ENCODE measurements around the gene FAM161A. TPM values are rescaled to one million over a fixed set of nuclear protein-coding genes. Genes with fewer than 3 reads are reported as not detected.

The FAM161A gene
- total RNA-seq, 1 experiment from 2014 or later = 7.3 TPM

DNA sequence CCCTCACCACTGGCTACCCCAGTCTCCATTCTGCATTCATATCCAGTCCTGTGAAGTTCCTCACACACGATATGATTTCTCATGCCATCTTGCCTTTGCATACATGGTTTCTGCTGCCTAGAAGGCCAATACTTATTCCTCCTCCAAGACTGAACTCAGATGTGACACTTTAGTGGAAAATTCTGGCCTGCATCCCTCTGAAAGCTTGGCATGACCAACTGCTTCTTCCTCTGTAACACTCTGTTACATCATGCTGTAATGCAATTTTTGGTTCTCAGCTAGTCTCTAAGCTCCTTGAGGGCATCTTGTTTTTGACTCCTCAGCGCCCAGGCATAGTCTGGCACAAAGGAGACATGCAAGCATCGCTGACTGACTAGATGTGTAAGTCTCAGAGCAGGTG is 12.6 kb downstream of the FAM161A start:
- DNase-seq (ENCODE audit: low read depth, low spot score) (no peak), ATAC-seq (no peak)
- Histone ChIP-seq H3K4me2 (ENCODE audit: low read length) (no peak overlapping the region), H2AFZ (ENCODE audit: low read depth, low read length, poor library complexity, severe bottlenecking) (no peak overlapping the region), H3K9me2 (ENCODE audit: insufficient read depth) (no peaks in the 10 kb centered on the region), H3K27ac (ENCODE audit: low read depth, low read length) (no peak overlapping the region), H3K79me2 (ENCODE audit: insufficient read depth, low read length) (no peaks in the 10 kb centered on the region), H3K36me3 (ENCODE audit: control insufficient read depth in 1 of 2, insufficient read depth in 2 of 2, low read length in 2 of 2) (no peaks in the 10 kb centered on the region), H3K4me3 (replicated peaks in 1 of 2; ENCODE audit: low read depth in 1 of 2, low read length in 2 of 2) (no peak overlapping the region), H3K4me1 (ENCODE audit: control insufficient read depth in 1 of 2, insufficient read depth in 2 of 2, low read length in 2 of 2) (no peaks in the 10 kb centered on the region), H3K27me3 (ENCODE audit: insufficient read depth, low read length) (no peaks in the 10 kb centered on the region), H3K9me3 (ENCODE audit: control insufficient read depth in 1 of 2, insufficient read depth in 1 of 2, low read depth in 1 of 2, low read length in 2 of 2) (no peaks in the 10 kb centered on the region), H3K9ac (ENCODE audit: low read length) (no peak overlapping the region), H4K20me1 (ENCODE audit: insufficient read depth) (no peaks in the 10 kb centered on the region)
- CTCF ChIA-PET = no interaction called here
- BruUV-seq (replicated peaks) = no TSS peak
- intact Hi-C loops (cut with micrococcal nuclease) = no loop called here
- POLR2A ChIA-PET = no interaction called here
- RAD21 ChIA-PET (ENCODE audit: low non-redundant PET in 1 of 2, low total read pairs in 2 of 2, uncharacterized antibody in 2 of 2, unreplicated experiment in 2 of 2) = no interaction called here
- TF ChIP-seq EZH2 (IDR thresholded peaks at IDR 0.05) (no peak), FOSL1 (IDR thresholded peaks at IDR 0.05; ENCODE audit: low read depth) (no peak)
- TF ChIP-seq, protein P1, sequence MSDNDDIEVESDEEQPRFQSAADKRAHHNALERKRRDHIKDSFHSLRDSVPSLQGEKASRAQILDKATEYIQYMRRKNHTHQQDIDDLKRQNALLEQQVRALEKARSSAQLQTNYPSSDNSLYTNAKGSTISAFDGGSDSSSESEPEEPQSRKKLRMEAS (IDR thresholded peaks at IDR 0.05) = no peak

DNA sequence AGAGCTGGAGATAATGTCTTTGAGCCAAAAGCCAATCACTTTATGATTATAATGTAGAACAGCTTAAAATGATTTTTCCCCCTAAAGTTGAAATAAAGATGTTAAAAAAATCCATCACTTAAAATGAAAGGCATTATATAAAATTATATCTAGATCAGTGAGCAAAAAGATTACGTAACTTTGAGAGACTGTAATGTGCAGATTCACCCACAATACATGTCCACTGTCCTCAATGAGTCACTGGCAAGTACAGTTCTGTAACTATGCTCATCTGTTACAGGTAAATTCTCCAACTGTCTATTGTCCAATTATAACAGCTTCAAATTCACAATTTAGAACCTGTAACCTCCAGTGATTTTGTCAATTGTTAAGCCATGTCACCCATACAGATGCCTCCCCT is 19.0 kb downstream of the FAM161A start:
- Histone ChIP-seq H3K4me1 (ENCODE audit: control insufficient read depth in 1 of 2, insufficient read depth in 2 of 2, low read length in 2 of 2) (no peaks in the 10 kb centered on the region), H3K79me2 (ENCODE audit: insufficient read depth, low read length) (no peaks in the 10 kb centered on the region), H3K27ac (ENCODE audit: low read depth, low read length) (no peak overlapping the region), H3K9me3 (ENCODE audit: control insufficient read depth in 1 of 2, insufficient read depth in 1 of 2, low read depth in 1 of 2, low read length in 2 of 2) (no peaks in the 10 kb centered on the region), H3K9ac (ENCODE audit: low read length) (no peak overlapping the region), H3K9me2 (ENCODE audit: insufficient read depth) (no peaks in the 10 kb centered on the region), H4K20me1 (ENCODE audit: insufficient read depth) (no peaks in the 10 kb centered on the region), H3K36me3 (ENCODE audit: control insufficient read depth in 1 of 2, insufficient read depth in 2 of 2, low read length in 2 of 2) (no peaks in the 10 kb centered on the region), H2AFZ (ENCODE audit: low read depth, low read length, poor library complexity, severe bottlenecking) (no peak overlapping the region), H3K4me3 (replicated peaks in 1 of 2; ENCODE audit: low read depth in 1 of 2, low read length in 2 of 2) (no peak overlapping the region), H3K4me2 (ENCODE audit: low read length) (no peak overlapping the region), H3K27me3 (ENCODE audit: insufficient read depth, low read length) (no peaks in the 10 kb centered on the region)
- CTCF ChIA-PET = no interaction called here
- intact Hi-C loops (cut with micrococcal nuclease) = no loop called here
- RAD21 ChIA-PET (ENCODE audit: low non-redundant PET in 1 of 2, low total read pairs in 2 of 2, uncharacterized antibody in 2 of 2, unreplicated experiment in 2 of 2) = no interaction called here
- BruUV-seq (replicated peaks) = no TSS peak
- ATAC-seq (no peak), DNase-seq (ENCODE audit: low read depth, low spot score) (no peak)
- TF ChIP-seq CBX3 (IDR thresholded peaks at IDR 0.05; ENCODE audit: low read depth) (no peak), SRF (IDR thresholded peaks at IDR 0.05; ENCODE audit: low read depth) (no peak)
- POLR2A ChIA-PET = no interaction called here
